HG02870 (cell line): ENCODE measurements around the gene OR12D2.
"Not testable (repeated sequence)": the region's sequence is repeated elsewhere in the genome, so short reads cannot be mapped to it uniquely, and the experiment has no call there.

Experiments used
- ATAC-seq: cut with Tn5 transposase; IDR thresholded peaks from one replicate; pipeline ENCODE4 v1.9.1; 2021; ENCODE audit warnings: mild to moderate bottlenecking, moderate library complexity; ENCODE audit not compliant: unreplicated experiment

Gene OR12D2, protein sequence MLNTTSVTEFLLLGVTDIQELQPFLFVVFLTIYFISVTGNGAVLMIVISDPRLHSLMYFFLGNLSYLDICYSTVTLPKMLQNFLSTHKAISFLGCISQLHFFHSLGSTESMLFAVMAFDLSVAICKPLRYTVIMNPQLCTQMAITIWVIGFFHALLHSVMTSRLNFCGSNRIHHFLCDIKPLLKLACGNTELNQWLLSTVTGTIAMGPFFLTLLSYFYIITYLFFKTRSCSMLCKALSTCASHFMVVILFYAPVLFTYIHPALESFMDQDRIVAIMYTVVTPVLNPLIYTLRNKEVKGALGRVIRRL

DNA sequence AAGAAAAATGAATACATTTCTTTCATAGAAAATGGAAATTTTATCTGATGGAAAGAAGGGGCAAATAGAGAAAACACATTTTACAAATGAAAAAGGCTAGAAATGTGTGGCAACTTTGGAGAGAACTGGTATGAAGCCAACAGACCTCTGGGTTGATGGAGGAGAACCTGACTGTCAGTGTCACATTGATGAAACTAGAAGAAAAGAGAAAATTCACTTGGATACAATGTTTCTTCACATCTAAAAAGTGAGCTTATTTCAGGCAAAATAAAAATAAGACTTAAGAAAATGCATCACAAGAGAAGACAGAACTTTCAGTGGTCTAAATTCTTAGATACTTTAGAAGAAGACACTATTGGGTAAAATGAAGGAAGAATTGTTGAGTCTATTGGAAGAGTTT, at the start of gene OR12D2:
TSS of gene OR12D2 (plus strand) at position 301 of the 400 bp plus-strand sequence. CDS start 1,069 bp downstream, outside the sequence.
- ATAC-seq, result no peak

DNA sequence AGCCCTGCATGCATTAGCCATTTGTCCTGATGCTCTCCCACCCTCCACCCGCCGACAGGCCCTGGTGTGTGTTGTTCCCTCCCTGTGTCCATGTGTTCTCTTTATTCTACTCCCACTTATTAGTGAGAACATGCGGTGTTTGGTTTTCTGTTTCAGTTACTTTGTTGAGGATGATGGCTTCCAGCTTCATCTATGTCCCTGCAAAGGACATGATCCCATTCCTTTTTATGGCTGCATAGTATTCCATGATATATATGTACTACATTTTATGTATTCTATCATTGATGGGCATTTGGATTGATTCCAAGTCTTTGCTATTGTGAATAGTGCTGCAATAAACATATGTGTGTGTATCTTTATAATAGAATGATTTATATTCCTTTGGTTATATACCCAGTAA, 46.1 kb upstream of the OR12D2 start:
- ATAC-seq, result not testable (repeated sequence)

DNA sequence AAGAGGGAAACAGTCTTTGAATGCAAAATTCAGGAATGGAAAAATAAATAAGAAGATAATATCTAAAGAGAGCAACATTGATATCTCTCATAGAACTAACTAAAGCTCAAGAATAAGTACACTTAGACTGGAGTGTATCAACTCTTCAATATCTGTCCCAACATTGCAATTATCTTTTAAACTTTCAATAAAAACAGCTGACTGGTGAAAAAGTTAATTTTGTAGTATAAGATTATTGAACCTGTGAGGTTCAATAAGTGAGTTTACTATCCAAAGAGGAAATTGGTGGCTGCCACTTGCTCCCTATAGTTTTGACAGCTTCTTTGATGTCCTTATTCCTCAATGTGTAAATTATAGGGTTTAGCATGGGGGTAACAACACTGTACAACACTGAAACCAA, 40.5 kb upstream of the OR12D2 start:
- ATAC-seq, result no peak

DNA sequence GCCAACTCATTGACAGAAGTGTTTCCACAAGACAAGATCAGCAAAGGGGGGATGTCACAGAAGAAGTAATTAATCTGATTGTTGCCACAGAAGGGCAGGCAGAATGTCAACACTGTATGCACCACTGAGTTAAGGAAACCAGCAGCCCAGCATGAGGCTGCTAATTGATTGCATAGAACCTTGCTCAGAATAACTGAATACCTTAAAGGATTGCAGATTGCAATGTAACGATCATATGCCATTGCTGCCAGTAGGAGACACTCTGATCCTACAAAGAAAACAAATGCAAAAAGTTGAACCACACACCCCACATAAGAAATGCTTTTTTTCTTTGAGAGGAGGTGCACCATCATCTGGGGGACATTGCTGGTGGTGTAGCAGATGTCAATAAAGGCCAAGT, 39.8 kb upstream of the OR12D2 start:
- no peak for ATAC-seq

DNA sequence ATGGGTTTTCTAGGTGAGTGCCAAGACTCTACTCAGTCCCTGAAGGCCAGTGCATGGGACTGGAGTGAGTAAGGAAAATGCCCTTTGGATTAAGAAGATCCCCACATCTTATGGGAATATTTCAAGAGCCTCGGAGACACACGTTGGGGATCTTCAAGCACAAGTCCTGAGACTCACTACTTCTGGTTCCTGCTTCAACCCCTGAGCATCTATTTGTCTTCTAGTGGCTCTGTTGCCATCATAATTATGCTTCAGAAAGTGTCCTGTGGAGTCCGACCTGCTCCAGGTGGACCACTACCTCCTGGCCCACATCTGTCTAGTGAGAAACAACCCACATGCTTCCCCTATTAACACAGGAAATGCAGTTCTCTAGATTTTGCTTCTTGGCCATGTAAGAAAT, 26.7 kb upstream of the OR12D2 start, which contains the start of gene OR5V1:
TSS of gene OR5V1 (minus strand) at position 101 of the 400 bp plus-strand sequence. CDS start 12,670 bp downstream, outside the sequence.
- ATAC-seq, result no peak

DNA sequence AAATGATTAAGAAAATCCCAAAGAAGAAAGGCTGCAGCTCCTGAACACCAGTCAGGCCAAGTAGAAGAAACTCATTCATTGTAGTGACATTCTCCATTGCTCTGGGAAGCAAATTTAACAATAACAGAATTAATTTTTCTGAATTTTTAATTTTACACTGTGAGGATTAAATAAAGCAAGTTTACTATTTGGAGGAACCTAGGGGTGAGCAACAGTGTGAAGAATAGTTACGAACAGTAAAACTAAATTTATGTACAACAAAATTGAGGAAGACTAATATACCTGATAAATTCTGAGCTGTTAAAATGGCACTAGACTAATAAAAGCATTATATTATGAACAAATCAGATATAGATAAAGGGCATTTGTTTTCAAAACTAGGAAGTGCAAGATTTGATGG, 20.2 kb upstream of the OR12D2 start, which contains the start of gene OR12D3:
TSS of gene OR12D3 (minus strand) at position 101 of the 400 bp plus-strand sequence. CDS start at position 97, 4 bp downstream.
- ATAC-seq, result no peak

DNA sequence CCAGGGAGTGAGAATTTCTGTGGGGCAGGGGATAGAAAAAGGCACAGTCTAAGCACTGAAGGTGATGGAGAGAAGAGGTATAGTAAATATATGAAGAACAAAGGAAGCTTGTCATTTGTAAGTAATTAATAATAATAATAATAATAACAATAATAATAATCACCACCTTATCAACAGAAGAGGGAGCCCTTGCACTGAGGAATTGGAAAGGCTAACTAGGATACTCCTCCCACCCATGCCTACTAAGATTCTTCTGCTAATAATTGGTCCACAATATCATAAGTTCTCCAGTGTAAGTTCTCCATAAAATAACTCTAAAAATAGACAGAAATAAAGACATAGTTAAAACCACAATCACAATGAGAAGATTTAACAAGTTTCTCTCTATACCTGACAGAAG, 19.4 kb upstream of the OR12D2 start:
- no peak for ATAC-seq

DNA sequence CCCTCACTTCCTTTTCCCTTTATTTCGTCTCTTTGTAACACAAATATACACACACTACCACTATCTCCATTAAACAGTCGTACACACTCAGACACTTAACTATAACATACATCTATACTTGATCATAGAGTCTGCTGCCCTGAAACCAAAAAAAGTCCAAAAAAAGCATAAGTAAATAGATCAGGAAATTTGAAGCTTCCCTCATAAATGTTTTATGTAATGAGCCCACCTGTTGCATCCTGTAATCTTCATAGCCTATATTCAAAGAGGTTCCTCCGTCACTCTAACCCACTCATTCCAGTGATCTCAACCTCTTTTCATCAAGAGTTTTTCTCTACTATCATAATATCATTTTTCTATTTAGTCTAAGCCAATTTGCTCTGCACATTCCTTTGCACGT, 6.9 kb upstream of the OR12D2 start:
- no peak for ATAC-seq

DNA sequence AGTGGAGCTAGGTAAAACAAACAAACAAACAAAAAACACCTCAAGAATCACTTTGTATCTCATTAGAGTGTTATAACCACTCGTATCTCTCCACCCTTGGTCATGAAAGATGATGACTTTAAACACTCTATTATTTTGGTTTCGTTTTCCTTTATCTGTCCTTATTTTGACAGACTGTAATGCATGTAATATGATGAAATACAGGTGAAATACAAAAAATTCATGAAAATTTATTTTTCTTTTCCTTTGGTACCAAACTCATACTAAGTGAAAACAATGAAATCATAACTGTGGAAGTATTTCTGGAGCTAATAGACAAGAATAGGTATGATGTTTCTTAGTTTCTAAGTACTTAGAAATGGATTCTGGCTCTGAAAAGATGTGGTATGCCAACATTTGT, 4.1 kb downstream of the OR12D2 start:
- ATAC-seq, result no peak

DNA sequence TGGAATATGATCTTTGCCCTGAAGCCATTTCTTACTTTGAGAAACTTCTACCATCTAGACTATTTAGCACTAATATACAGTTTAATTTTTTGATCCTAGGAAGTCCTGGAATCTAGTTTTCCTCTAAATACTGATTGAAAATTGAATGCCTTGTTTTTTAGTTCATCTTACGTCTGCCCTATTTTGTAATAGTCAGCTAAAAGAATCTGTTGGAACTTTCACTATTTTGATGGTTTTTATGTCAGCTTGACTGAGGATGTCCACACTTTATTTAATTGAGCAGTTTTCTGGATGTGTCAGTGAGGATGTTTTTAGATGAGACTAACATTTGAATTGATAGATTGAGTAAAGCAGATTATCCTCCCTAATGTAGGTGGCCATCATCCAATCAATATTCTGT, 8.4 kb downstream of the OR12D2 start:
- no peak for ATAC-seq

DNA sequence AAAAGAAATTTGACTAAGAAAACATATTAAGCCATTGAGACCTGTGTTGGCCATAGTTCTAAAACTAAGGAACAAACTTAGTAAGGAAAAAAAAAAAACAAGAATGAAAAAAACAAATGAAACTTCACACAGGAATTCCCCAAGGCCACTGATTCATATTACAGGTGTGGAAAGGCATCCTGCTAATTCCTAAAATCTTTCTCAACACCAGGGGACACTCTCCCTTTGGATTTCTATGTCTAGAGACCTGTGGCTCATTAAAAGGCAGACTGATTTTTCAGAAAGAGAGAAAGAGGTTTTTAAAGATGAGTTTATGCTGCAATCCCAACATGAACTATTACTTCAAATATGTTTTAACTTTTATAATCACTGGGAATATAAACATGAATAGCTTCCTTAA, 19.2 kb downstream of the OR12D2 start, which contains the start of gene OR12D1:
TSS of gene OR12D1 (plus strand) at position 341 of the 400 bp plus-strand sequence.
- no peak for ATAC-seq

DNA sequence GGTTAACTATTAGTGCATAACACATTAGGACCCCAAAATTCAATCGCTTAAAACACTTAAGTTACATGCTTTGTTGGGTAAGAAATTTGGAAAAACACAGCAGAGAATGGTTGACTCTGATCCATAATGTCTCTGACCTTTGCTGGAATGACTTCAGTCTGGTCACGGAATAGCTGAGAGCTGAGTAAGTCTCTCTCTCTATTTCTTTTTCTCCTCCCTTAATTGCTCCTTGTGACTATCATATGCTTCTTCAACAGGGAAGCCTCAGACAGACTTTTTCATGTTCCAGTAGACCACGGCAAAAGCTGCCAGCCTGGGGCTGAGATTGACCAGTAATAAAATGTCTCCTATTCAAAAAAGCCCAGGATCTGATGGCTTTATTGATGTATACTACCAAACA, 24.1 kb downstream of the OR12D2 start:
- no peak for ATAC-seq

DNA sequence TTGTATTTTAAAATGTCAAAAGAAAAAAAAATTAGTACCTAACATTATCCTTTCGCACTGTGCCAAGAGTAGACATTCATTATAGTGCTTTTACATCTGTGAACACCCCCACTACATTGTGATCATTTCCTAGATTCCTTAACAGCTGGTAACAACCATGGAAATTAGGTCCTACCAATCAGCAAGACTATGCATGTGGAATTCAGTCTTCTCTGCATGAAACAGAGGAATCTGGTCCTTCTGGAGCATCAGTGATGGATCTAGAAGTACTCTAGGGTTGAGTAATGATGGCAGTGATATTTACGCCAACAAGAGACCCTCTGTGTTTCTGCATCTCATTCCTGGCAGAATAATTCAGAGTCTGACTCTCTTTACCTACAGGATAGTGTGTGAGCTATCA, 28.7 kb downstream of the OR12D2 start:
- ATAC-seq, result no peak

DNA sequence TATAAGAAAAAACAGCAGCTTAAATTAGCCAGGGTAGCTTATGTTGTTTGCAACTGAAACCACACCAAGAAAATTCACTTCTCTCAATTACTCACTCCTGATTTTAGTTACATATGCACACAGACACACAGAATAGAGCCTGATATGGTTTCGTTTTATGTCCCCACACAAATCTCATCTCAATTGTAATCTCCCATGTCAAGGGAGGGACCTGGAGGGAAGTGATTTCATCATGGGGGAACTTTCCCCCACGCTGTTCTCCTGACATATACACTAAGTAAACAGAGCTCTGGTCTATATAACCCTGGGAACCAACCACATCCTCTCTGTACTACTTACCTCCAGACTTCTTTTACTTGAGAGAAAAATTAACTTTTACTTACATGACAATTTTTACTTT, 29.1 kb downstream of the OR12D2 start:
- ATAC-seq, result no peak

DNA sequence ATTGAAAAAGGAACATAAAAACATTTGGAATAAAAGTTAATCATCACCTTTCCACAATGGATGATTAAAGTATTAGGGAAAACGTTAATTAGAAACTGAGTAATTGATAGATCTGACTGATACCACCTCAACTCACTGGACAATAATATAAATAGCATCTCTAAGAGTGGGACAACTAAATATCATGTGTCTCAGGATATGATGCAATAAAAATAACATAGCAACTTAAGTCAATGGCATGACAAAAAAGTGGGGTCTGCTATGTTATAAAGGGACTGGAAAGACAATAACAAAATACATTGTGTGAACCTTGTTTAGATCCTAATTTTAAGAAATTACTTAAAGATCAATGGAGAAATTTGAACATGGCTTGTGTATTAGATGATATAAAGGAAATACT, 29.6 kb downstream of the OR12D2 start:
- ATAC-seq, result no peak

DNA sequence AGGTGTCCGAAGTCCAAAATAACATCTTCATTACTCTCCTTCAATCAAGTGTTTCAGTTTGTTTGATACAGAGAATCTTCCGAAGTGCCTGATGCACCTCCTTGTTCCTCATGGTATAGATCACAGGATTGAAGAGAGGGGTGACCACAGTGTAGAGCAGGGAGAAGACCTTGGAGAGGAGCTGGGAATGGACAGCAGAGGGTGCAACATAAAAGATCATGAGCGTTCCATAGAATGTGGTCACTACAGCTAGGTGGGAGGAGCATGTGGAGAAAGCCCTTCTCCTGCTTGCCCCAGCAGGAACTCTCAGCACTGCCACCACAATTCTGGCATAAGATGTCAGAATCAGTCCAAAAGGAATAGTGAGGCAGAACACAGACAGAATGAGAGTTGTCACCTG, 31.2 kb downstream of the OR12D2 start:
- ATAC-seq, result no peak

DNA sequence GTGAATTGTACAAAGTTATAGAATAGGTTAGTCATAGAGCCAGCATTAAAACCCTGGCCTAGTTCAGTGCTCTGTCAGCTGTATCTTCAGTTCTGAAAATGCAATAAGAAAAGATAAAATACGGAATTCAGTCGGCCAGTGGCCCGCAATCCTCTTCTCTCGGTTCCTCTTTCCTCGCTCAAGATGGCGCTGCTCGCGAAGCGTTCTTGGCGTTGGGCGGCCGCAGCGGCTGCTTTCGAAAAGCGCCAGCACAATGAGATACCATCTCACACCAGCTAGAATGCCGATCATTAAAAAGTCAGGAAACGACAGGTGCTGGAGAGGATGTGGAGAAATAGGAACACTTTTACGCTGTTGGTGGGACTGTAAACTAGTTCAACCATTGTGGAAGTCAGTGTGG, 41.3 kb downstream of the OR12D2 start:
- ATAC-seq, result not testable (repeated sequence)

DNA sequence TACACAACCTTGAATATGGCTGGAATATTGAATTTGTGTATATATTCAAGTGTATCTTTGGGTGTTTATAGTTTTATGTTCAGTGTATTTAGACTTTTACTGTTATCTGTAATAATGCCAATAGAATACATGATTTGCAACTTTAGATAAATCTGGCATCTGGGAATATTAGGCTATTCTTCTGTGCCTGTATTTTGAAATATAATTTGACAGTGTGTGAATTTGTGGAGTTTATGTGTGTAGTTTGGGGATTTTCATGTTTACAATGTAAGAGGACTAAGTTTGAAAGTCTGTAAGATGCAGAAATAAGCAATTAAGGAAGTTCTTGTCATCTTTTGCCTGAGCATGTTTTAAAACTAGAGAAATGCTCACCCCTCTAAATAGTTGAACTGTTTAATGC, 43.6 kb downstream of the OR12D2 start, which contains the start of gene OR10C1:
TSS of gene OR10C1 (plus strand) at position 301 of the 400 bp plus-strand sequence. CDS start 710 bp downstream, outside the sequence.
- no peak for ATAC-seq

DNA sequence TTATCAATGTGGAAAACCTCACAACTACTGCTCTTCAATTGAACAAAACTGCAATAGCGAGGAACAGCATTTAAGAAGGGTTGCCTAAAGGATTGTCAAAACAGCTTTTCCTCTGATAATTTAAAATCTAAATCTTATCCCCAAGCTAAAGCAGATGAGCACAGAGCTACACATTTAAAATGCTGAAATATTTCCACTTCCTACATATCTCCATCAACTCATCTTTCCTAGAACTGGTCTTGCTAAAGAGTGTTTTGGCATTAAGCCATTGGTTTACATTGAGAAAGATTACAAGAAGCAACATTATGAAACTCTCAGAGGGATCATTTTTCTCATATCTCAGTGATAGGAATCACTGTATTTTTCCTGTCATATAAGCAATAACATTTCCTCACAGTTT, 47.3 kb downstream of the OR12D2 start:
- ATAC-seq, result no peak

DNA sequence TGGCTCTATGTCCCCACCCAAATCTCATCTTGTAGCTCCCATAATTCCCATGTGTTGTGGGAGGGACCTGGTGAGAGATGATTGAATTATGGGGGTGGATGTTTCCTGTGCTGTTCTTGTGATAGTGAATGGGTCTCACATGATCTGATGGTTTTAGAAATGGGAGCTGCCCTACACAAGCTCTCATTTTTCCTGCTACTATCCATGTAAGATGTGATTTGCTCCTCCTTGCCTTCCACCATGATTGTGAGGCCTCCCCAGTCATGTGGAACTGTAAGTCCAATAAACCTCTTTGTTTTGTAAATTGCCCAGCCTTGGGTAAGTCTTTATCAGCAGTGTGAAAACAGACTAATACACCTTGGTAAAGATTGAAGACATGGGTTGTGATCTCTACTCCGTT, 48.6 kb downstream of the OR12D2 start:
- not testable (repeated sequence) for ATAC-seq
